Measurements from ENCODE around the gene VAC14.

DNA sequence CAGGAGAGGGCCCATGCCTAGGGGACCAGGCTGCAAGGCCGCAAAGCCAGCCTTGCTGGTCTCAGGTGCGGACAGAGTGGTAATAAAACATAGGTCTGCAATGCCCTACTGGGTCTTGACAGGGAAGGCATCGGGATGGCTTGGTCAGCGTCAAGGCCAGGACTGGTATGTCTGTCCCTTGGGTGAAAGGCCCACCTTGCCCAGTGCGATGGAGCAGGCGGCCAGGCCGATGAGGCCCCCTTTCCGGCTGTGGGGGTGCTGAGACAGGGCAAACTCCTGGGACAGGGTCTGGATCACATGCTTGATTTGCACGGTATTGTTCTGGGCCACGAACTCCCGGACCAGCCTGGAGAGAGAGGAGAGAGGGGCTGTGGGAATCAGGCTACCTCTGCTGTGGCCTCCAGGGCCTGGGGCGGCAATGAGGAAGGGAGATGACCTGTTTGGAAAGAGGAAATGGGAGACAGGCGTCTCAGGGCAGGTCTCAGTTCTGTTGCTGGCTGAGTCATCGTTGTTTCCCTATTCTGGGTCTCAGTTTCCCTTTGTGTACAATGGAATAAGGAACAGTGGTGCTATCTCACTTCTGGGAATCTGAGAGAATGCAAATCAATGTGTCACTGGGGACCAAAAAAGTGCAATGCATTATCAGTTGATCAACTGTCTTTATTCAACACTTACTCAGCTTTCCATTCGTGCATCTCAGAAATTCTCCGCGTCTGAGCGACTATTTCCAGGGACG lies 14.8 kb downstream of the VAC14 start:
- TF ChIP-seq, protein P1, sequence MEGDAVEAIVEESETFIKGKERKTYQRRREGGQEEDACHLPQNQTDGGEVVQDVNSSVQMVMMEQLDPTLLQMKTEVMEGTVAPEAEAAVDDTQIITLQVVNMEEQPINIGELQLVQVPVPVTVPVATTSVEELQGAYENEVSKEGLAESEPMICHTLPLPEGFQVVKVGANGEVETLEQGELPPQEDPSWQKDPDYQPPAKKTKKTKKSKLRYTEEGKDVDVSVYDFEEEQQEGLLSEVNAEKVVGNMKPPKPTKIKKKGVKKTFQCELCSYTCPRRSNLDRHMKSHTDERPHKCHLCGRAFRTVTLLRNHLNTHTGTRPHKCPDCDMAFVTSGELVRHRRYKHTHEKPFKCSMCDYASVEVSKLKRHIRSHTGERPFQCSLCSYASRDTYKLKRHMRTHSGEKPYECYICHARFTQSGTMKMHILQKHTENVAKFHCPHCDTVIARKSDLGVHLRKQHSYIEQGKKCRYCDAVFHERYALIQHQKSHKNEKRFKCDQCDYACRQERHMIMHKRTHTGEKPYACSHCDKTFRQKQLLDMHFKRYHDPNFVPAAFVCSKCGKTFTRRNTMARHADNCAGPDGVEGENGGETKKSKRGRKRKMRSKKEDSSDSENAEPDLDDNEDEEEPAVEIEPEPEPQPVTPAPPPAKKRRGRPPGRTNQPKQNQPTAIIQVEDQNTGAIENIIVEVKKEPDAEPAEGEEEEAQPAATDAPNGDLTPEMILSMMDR (IDR thresholded peaks at IDR 0.05), result no peak
- no peak for TF ChIP-seq POLR2A (IDR thresholded peaks at IDR 0.05)

Measured in esophagus squamous epithelium (tissue), 4 donors.